Lower lobe of right lung (tissue), 2 donors: Measurements from ENCODE around the gene NSFL1C. TPM values are rescaled to one million over a fixed set of nuclear protein-coding genes. Genes with fewer than 3 reads are reported as not detected.

Experiments used
- ATAC-seq, 2 donors: fragments of 200-7000 bp; cut with Tn5 transposase; one replicate each; pipeline ENCODE4 v1.9.1; 2020 to 2022; ENCODE audit warnings: mild to moderate bottlenecking in 2 of 2, moderate library complexity in 2 of 2
- DNase-seq: peaks from one replicate; pipeline ENCODE4 v3.0.0-alpha.2; 2020
- H3K27ac ChIP-seq: fragments of 200-600 bp; one replicate; pipeline ENCODE4 v1.8.0; 2022
- H3K27me3 ChIP-seq: fragments of 200-600 bp; one replicate; pipeline ENCODE4 v1.8.0; 2022; ENCODE audit warnings: low read depth
- H3K36me3 ChIP-seq: fragments of 200-600 bp; one replicate; pipeline ENCODE4 v1.8.0; 2022; ENCODE audit warnings: mild to moderate bottlenecking
- H3K4me1 ChIP-seq: fragments of 200-600 bp; one replicate; pipeline ENCODE4 v1.8.0; 2022
- H3K4me3 ChIP-seq: fragments of 200-600 bp; one replicate; pipeline ENCODE4 v1.8.0; 2022; ENCODE audit warnings: mild to moderate bottlenecking
- H3K9me3 ChIP-seq: fragments of 200-600 bp; one replicate; pipeline ENCODE4 v1.8.0; 2022
- CTCF ChIP-seq: fragments of 200-600 bp; IDR thresholded peaks from one replicate; pipeline ENCODE4 v1.8.0; 2022; ENCODE audit warnings: antibody characterized with exemption, mild to moderate bottlenecking
- intact Hi-C: fragments of 100-400 bp; cut with DNase I; formaldehyde crosslinking; loops from one replicate; pipeline ENCODE4 v1.11.0; 2022
- total RNA-seq: library from RNA; stranded (reverse); fragmentation: NEBNext Ultra II Directional; extraction: Animal tissue kit (Norgen Biotek cat#: 25700); gene quantifications from one replicate; pipeline ENCODE4 v1.2.1, GENCODE V29; 2021
- donor health status: DM: no; HTN: yes; CAD: no; lungs with severe emphysema.

NSFL1C gene
- total RNA-seq, 1 donor from 2014 or later, result 73.8 TPM

- Histone ChIP-seq H3K27me3 (peaks cover 4% of the 10 kb centered on the region), H3K4me3 (no peak overlapping the region), H3K27ac (peak overlapping the region; percentile 53), H3K4me1 (peaks cover 22% of the 10 kb centered on the region), H3K36me3 (no peaks in the 10 kb centered on the region), H3K9me3 (no peaks in the 10 kb centered on the region)
- no peak for TF ChIP-seq CTCF
- intact Hi-C loops, result loop anchor here (10.0 kb wide), 1 partner anchor 81 kb away; no protein-coding TSS in a partner anchor
- DNase-seq, result no peak
- ATAC-seq, result no peak
Observed at GRCh38 chr20:1396264-1396663, 70.4 kb downstream of the NSFL1C start.

- H3K4me3 ChIP-seq, result no peak overlapping the region
- TF ChIP-seq CTCF, result no peak
- ATAC-seq (no peak), DNase-seq (no peak)
- peaks cover 36% of the 10 kb centered on the region for H3K4me1 ChIP-seq
- intact Hi-C loops, result loop anchor here (10.0 kb wide), 1 partner anchor 80 kb away; no protein-coding TSS in a partner anchor
- H3K27me3 ChIP-seq, result peaks cover 4% of the 10 kb centered on the region
- H3K27ac ChIP-seq, result no peak overlapping the region
- H3K9me3 ChIP-seq, result no peaks in the 10 kb centered on the region
- H3K36me3 ChIP-seq, result peaks cover 3% of the 10 kb centered on the region
Observed at GRCh38 chr20:1394686-1395085, 72.0 kb downstream of the NSFL1C start.

GRCh38 chr20:1393507-1393882 lies 73.2 kb downstream of the NSFL1C start:
- peak overlapping the region; percentile 74 for H3K4me3 ChIP-seq
- no peaks in the 10 kb centered on the region for H3K9me3 ChIP-seq
- no peak for ATAC-seq
- H3K4me1 ChIP-seq, result peaks cover 48% of the 10 kb centered on the region
- peaks cover 6% of the 10 kb centered on the region for H3K36me3 ChIP-seq
- intact Hi-C loops, result loop anchor here (10.0 kb wide), 1 partner anchor 79 kb away; no protein-coding TSS in a partner anchor
- TF ChIP-seq CTCF, result no peak
- H3K27me3 ChIP-seq, result peaks cover 4% of the 10 kb centered on the region
- H3K27ac ChIP-seq, result peak overlapping the region; percentile 87
- no peak for DNase-seq

- ATAC-seq (peak; percentile 96 to 98), DNase-seq (peak; percentile 95)
- Histone ChIP-seq H3K9me3 (no peaks in the 10 kb centered on the region), H3K27me3 (peaks cover 4% of the 10 kb centered on the region), H3K4me3 (peak within 1 kb of the TSS; percentile 74), H3K4me1 (peaks cover 54% of the 10 kb centered on the region), H3K27ac (peak within 1 kb of the TSS; percentile 87), H3K36me3 (peaks cover 6% of the 10 kb centered on the region)
- intact Hi-C loops, result loop anchor here (10.0 kb wide), 1 partner anchor 78 kb away; no protein-coding TSS in a partner anchor
- TF ChIP-seq CTCF, result peak; percentile 41
Observed at GRCh38 chr20:1392693-1393506, 73.7 kb downstream of the NSFL1C start, which contains the start of gene FKBP1A. Gene FKBP1A, minus strand, starts transcription at chr20:1393054. Its CDS starts 56 bp downstream, at chr20:1392998.

- Histone ChIP-seq H3K9me3 (no peaks in the 10 kb centered on the region), H3K4me3 (peak overlapping the region; percentile 74), H3K27ac (peak overlapping the region; percentile 87), H3K4me1 (peaks cover 59% of the 10 kb centered on the region), H3K27me3 (peaks cover 4% of the 10 kb centered on the region), H3K36me3 (peaks cover 6% of the 10 kb centered on the region)
- no peak for TF ChIP-seq CTCF
- intact Hi-C loops, result loop anchor here (10.0 kb wide), 1 partner anchor 78 kb away; no protein-coding TSS in a partner anchor
- DNase-seq, result no peak
- peak; percentile 50 to 57 for ATAC-seq
Observed at GRCh38 chr20:1392443-1392692, 74.3 kb downstream of the NSFL1C start.

Other genes starting within 250 kb of the NSFL1C start
- not detected for gene RAD21L1, start 240.8 kb downstream of the NSFL1C start, total RNA-seq
- gene SNPH, start 200.6 kb downstream of the NSFL1C start, total RNA-seq, result 3.8 TPM
- 10.8 TPM for gene SDCBP2, start 137.7 kb downstream of the NSFL1C start, total RNA-seq
- gene FKBP1A, start 73.8 kb downstream of the NSFL1C start, total RNA-seq, result 291 TPM
- gene SIRPB2, start 24.6 kb upstream of the NSFL1C start, total RNA-seq, result 32.2 TPM
- 1.5 TPM for gene SIRPD, start 90.9 kb upstream of the NSFL1C start, total RNA-seq
- gene SIRPB1, start 153.2 kb upstream of the NSFL1C start, total RNA-seq, result 35.8 TPM
- gene SIRPG, start 190.9 kb upstream of the NSFL1C start, total RNA-seq, result 0.97 TPM